GM10266 (cell line): ENCODE measurements around the gene SEC14L1.

Experiments
- DNase-seq: peaks from one replicate; pipeline ENCODE4 v3.0.0; 2012; ENCODE audit errors: extremely low spot score
- CTCF ChIP-seq: IDR thresholded peaks from 2 replicates; pipeline ENCODE4 v1.5.1; 2012; ENCODE audit warnings: mild to moderate bottlenecking, low read depth; ENCODE audit not compliant: control insufficient read depth, insufficient read depth; ENCODE audit errors: missing control alignments

Gene SEC14L1

GRCh38 chr17:77240976-77241375, 100.2 kb downstream of the SEC14L1 start:
- DNase-seq = no peak
- no peak for TF ChIP-seq CTCF

DNA sequence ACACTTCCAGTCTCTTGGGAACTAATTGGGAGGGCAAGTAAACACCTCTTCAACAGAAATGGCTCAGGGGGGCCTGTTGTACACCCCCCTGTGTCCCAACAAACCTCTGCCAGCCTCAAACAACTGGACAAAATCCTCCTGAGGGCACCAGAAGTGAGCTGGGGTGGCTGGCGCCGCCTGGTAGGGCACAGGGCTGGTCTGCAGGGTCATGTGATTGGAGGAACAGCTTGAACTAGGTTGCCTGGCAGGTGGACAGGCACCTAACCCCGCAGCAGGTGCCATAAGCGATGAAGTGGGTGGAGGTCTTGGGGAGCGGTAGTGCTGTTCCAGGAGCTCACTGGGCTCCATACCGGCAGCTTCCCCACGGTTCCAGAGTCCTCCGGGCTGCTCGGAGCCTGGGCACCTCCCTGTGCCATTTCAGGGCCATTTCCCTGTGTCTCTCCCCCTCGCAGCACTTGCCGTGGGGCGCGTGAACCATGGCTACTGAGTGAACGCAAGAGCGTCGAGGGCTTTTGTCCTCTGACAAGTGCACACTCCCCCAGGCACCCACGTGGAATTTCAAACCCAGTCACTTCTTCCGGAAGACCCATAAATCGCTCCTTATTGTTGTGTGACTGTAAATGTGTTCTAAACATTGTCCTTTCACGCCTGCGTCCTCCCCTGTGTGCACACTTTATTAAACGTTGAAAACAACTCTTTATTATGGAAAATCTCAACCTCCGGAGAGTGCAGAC, 101.5 kb downstream of the SEC14L1 start:
- TF ChIP-seq CTCF = no peak
- no peak for DNase-seq

DNA sequence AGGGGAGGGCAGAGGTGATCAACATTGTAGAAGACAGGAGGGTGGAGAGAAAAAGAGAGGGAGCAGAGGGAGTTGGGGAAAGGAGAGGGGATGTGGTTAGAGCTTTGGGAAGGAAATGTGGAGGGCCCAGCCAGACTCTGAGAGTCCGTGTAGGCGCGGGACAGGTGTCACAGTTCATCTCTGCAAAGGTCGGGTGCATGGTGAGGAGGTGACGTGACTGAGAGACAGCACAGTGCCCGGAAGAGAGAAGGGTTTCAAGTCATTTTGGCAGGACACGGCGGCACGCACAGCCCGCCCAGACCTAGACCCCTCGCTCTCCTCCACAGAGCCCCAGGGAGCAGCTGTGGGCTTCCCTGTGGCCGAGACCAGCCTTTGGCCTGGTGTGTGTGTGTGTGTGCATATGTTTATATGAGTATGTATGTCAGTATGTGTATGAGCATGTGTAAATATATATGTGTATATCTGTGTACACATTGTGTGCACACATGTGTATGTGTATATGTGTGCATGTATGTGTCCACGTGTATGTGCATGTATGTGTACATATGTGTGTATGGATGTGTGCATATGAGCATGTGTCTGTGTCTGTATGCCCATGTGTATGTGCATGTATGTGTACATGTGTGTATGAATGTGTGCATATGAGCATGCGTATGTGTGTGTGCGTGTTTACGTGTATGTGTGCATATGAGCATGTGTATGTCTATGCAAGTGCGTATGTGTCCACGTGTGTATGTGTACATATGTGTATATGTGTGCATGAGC, 104.6 kb downstream of the SEC14L1 start:
- DNase-seq = peak; percentile 89
- no peak for TF ChIP-seq CTCF

GRCh38 chr17:77246110-77247047, 105.6 kb downstream of the SEC14L1 start:
- no peak for DNase-seq
- no peak for TF ChIP-seq CTCF

DNA sequence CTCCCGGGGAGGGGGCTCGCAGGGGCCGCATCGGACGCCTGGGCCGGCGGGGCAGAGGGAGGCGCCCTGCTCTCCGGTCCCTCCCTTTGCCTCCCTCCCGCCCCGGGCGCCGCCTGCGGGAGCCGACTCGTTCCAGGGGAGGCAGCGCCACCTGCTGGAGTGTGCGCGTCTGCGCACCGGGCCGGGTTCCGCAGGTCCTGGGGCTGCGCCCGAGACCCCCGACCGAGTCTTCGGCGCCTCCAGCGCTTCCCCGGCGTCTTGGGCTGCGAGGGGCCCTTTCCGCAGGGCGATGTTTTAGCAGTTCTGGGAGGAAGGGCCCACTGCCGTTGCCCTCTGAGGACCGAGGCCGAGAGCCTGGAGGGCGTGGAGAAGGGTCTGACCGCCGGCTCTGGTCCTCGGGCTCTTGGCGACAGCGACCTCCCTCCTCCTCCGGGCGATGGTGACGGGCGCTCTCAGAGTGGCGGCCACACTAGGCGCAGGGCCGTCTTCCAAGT, 106.3 kb downstream of the SEC14L1 start:
- TF ChIP-seq CTCF = peak; percentile 90
- peak; percentile 89 for DNase-seq

GRCh38 chr17:77247609-77248008, 106.8 kb downstream of the SEC14L1 start:
- TF ChIP-seq CTCF = no peak
- DNase-seq = no peak
